ENCODE results near the gene SELENOV. TPM values are rescaled to one million over a fixed set of nuclear protein-coding genes. Genes with fewer than 3 reads are reported as not detected.

Gene SELENOV
- polyA plus RNA-seq, 3 donors, result 3.6 to 7.6 (median 3.8) TPM

- DNase-seq (ENCODE audit: low read depth in 3 of 3, low spot score in 2 of 3), result no peak
Observed at GRCh38 chr19:39492225-39492624, 22.7 kb upstream of the SELENOV start.

- DNase-seq (ENCODE audit: low read depth in 3 of 3, low spot score in 2 of 3), result no peak
Observed at GRCh38 chr19:39492788-39493187, 22.2 kb upstream of the SELENOV start.

DNA sequence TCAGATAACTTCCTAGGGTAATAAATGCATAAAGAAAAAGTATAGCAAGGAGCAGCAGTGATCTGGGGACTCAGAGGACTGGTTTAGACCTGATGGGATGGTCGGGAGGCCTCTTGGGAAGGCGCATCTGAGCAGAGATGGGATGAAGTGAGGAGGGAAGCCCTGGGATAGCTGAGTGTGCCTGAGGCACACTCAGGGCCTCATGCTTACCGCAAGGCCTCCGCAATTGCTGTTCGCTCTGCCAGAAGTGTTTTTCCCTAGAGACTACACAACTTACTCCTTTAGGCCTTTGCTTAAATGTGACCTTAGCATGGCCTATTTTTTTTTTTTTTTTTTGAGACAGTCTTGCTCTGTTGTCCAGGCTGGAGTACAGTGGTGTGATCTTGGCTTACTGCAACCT is 20.3 kb upstream of the SELENOV start:
- no peak for DNase-seq (ENCODE audit: low read depth in 3 of 3, low spot score in 2 of 3)

GRCh38 chr19:39496063-39496462 is 18.9 kb upstream of the SELENOV start:
- no peak for DNase-seq (ENCODE audit: low read depth in 3 of 3, low spot score in 2 of 3)

GRCh38 chr19:39497701-39497995 is 17.3 kb upstream of the SELENOV start:
- no peak for DNase-seq (ENCODE audit: low read depth in 3 of 3, low spot score in 2 of 3)

DNA sequence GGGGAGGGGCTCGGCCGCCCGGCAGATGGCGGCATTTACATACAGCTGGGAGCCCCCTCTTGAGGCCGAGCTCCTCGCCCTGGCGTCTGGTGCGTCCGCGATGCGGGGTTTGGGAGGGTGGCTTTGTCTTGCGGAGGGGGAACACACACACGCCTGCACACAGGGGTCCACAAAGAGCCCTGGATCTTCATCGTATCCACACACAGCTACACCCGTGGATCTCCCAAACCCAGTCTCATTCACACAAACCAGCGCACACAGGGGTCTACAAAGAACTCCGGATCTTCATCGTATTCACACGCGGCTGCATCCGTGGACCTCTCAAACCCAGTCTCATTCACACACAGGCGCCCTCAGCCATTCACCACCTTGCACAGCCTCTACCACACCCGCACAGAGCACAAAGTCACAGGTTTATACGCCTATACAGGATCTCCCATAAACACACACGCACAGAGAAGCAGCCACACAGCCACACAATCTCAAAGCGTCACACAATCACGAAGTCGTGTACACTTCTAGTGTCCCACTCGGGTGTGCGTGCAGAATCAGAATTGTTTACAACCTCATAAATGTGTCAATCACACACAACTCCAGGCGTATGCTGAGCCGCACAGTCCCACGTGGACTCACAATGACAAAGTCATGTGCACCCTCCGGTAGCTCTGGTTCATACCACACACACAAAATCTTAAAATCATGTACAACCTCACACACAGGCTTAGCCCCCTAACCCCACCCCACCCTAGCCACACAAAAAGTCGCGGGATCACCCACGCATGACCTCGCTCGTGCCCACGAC is 16.7 kb upstream of the SELENOV start:
- DNase-seq (ENCODE audit: low read depth in 3 of 3, low spot score in 2 of 3), result no peak

- DNase-seq (ENCODE audit: low read depth in 3 of 3, low spot score in 2 of 3), result no peak
Observed at GRCh38 chr19:39498798-39499642, 15.9 kb upstream of the SELENOV start, which contains the start of gene DLL3. DLL3 (plus strand) TSS chr19:39498947; CDS start chr19:39498975, 28 bp downstream.

DNA sequence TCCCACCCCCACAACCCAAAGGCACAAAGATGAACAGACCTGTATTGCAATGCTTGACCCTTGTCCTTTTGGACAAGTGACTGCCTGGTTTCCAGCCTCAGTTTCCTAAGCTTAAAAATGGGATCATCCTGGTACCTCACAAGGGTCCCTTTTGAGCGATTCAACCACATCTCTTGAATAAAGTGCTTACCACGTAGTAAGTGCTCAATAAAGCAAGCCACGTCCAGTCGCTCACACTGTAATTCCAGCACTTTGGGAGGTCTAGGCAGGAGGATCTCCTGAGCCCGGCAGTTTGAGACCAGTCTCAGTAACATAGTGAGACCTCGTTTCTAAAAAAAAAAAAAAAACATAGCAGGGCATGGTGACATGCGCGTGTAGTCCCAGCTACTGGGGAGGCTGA is 15.0 kb upstream of the SELENOV start:
- no peak for DNase-seq (ENCODE audit: low read depth in 3 of 3, low spot score in 2 of 3)

GRCh38 chr19:39500543-39500942 is 14.4 kb upstream of the SELENOV start:
- no peak for DNase-seq (ENCODE audit: low read depth in 3 of 3, low spot score in 2 of 3)

GRCh38 chr19:39501340-39501739 is 13.6 kb upstream of the SELENOV start:
- DNase-seq (ENCODE audit: low read depth in 3 of 3, low spot score in 2 of 3), result no peak

DNA sequence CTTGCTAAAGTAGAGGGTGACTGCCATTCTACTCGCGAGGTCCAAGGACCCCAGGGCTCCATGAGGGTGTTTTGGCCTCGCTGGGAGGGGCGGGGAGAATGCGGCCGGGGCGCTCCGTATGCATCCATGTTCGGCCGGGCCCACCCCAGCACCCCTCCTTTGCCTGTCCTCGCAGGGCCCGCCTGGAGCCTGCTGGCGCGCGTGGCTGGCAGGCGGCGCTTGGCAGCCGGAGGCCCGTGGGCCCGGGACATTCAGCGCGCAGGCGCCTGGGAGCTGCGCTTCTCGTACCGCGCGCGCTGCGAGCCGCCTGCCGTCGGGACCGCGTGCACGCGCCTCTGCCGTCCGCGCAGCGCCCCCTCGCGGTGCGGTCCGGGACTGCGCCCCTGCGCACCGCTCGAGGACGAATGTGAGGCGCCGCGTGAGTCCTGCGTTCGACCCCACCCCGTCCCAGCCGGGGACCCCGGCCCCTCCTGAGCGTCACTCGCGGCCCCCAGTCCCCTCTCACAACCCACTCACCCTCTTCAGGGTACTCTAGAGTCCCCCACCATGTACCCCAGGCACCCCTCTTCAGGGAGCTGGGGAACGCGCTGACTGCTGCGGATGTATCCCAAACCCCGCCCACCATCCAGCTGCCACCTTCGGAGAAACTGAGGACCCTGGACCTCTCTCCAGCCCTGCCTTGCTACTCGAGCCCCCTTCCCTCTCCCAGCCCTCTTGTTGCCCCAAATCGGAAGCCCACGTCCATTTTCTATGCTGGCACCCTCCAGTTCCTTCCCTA is 12.1 kb upstream of the SELENOV start:
- DNase-seq (ENCODE audit: low read depth in 3 of 3, low spot score in 2 of 3), result no peak

DNA sequence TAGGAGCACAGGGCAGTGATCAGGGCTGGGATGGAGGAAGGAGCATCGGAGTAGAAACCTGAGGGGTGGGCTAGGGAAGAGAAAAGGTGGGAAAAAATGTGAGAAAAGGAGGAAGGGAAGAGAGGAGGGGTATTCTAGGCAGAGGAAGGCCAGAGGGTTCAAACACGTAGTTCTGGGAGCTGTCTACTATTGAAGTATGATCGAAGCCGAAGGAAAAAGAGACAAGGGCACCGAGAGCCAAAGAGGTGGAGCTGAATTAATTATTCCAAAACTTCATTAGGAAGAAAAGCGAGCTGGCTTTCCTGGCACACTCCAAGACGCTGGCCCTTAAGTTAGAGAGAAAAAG is 8.4 kb upstream of the SELENOV start:
- DNase-seq (ENCODE audit: low read depth in 3 of 3, low spot score in 2 of 3), result no peak

- no peak for DNase-seq (ENCODE audit: low read depth in 3 of 3, low spot score in 2 of 3)
Observed at GRCh38 chr19:39506944-39507714, 7.8 kb upstream of the SELENOV start.

DNA sequence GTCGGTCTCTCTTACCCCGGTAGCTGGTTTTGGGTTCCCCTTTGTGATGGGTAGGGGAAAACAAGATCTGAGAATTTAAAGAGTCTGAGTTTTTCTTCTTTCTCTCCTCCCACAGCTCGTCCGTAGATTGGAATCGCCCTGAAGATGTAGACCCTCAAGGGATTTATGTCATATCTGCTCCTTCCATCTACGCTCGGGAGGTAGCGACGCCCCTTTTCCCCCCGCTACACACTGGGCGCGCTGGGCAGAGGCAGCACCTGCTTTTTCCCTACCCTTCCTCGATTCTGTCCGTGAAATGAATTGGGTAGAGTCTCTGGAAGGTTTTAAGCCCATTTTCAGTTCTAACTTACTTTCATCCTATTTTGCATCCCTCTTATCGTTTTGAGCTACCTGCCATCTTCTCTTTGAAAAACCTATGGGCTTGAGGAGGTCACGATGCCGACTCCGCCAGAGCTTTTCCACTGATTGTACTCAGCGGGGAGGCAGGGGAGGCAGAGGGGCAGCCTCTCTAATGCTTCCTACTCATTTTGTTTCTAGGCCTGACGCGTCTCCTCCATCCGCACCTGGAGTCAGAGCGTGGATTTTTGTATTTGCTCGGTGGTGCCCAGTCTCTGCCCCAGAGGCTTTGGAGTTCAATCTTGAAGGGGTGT is 7.1 kb upstream of the SELENOV start:
- DNase-seq (ENCODE audit: low read depth in 3 of 3, low spot score in 2 of 3), result no peak

DNA sequence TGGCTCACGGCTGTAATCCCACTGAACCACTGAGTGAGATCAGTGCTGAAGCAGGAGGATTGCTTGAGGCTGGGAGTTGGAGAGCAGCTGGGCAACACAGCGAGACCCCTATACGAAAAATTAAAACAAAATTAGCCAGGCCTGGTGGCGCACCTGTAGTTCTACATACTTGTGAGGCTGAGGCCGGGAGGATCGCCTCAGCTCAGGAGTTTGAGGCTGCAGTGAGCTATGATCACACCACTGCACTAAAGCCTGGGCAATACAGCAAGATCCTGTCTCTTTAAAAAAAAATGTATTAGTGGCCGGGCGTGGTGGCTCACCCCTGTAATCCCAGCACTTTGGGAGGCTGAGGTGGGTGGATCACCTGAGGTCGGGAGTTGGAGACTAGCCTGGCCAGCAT is 6.3 kb upstream of the SELENOV start:
- DNase-seq (ENCODE audit: low read depth in 3 of 3, low spot score in 2 of 3), result no peak

DNA sequence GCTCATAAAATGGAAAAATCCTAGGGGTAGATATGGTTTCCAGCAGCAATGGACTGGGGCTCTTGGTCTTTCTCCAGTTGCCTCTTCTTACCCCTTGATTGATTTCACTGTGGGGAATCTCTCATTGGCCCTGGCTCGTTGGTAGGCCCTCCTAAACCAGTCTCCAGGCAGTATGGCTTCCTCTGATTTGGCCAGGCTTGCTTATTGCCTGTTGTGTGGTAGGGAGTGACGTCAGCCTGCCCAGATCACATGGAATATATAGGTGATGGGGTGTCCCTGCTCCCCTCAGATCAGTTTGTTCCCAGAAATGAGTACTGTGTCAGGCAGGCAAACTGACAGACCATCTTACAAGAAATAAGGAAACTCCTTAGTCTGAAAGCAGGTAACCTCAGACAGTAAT is 5.7 kb upstream of the SELENOV start:
- DNase-seq (ENCODE audit: low read depth in 3 of 3, low spot score in 2 of 3), result no peak

GRCh38 chr19:39512988-39513387 is 2.0 kb upstream of the SELENOV start:
- no peak for DNase-seq (ENCODE audit: low read depth in 3 of 3, low spot score in 2 of 3)

DNA sequence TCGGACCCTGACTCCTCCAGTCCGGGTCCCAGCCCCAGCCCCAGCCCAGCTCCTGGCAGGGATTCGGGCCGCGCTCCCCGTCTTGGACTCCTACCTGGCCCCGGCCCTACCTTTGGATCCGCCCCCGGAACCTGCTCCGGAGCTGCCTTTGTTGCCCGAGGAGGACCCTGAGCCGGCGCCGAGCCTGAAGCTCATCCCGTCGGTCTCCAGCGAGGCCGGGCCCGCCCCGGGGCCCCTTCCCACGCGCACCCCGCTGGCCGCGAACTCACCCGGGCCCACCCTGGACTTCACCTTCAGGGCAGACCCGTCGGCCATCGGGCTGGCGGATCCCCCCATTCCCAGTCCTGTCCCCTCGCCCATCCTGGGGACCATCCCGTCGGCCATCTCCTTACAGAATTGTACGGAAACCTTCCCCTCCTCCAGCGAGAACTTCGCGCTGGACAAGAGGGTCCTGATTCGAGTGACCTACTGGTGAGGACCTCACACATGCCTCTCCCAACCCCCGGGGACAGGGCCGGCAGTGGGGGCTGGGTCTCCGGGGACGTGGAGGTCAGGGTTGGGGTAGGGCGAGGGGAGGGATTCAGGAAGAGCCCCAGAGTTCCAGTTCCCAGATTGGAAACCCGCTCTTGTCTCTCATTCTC is 732 bp downstream of the SELENOV start:
- DNase-seq (ENCODE audit: low read depth in 3 of 3, low spot score in 2 of 3), result no peak

DNA sequence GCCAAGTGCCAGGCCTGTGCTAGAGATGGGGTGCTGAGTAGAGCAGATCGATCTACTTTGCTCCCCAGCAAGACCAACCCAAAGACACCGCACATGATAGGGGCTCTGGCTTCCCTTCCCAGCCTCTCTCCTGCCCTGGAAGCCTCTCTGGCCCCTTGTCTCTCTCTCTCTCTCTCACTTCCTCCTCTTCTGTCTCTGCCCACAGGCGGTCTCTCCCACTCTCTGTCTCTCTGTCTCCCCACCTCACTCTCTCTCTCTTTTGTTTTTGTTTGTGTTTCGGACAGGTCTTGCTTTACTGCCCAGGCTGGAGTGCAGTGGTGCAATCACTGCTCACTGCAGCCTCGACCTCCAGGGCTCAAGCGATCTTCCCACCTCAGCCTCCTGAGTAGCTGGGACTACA is 1.3 kb downstream of the SELENOV start:
- no peak for DNase-seq (ENCODE audit: low read depth in 3 of 3, low spot score in 2 of 3)

DNA sequence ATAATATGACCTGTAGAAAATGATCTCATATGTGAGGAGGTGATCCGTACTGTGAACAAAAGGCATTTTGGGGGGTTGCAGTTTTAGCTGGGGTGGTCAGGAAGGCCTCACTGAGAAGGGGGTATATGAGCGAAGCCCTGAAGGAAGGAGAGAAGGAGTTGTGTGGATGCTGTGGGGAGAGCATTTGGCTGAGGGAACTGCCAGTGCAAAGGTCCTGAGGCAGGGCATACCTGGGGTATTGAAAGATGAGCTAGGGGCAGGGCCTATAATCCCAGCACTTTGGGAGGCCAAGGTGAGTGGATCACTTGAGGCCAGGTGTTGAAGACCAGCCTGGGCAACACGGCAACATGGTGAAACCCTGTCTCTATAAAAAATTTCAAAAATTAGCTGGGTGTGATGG is 2.5 kb downstream of the SELENOV start:
- DNase-seq (ENCODE audit: low read depth in 3 of 3, low spot score in 2 of 3), result no peak

Measured in right renal cortex interstitium (tissue), 3 donors.